ENCODE results near the gene PPP1R3F. TPM values are rescaled to one million over a fixed set of nuclear protein-coding genes. Genes with fewer than 3 reads are reported as not detected.

PPP1R3F gene
- total and polyA plus RNA-seq, 9 of the 15 experiments (the other 6 are each of a cell fraction or from before 2014, with no cell fraction given): 0.03 to 0.91 (median 0.43) TPM; not detected in 1

DNA sequence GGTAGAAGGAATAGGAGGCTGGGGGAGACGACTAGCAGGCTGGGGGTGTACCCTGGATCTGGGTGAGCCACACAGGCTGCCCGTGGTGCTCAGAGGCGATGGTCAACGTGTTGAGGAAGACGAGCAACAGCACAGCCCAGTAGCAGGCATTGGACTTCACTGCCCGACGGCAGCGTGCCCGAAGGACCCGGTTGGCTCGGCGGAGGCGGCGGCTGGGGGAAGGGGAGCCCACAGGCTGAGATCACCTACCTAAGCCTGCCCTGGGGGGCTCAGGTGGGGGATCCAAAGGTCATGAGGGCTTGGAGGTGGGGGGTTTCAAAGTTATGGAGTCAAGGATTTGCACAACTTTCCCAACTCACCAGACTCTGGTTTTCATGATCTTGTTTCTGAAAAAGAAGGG lies 43.7 kb upstream of the PPP1R3F start:
- Histone ChIP-seq H3K27me3 (ENCODE audit: control insufficient read depth in 2 of 2, insufficient read depth in 2 of 2, low read length in 2 of 2) (peaks cover 0 to 17% of the 10 kb centered on the region in 2 experiments; a peak in 2 of 5 replicates), H3K9me3 (replicated peaks; ENCODE audit: control insufficient read depth, insufficient read depth, low read depth, low read length) (no peaks in the 10 kb centered on the region), H3K4me1 (replicated peaks in 1 of 2; ENCODE audit: control insufficient read depth in 2 of 2, insufficient read depth in 2 of 2, low read length in 2 of 2) (peaks cover 0 to 31% of the 10 kb centered on the region in 2 experiments; a peak in 3 of 5 replicates), H3K4me2 (ENCODE audit: insufficient read depth, low read length) (no peak overlapping the region), H2AFZ (ENCODE audit: low read depth, low read length) (no peak overlapping the region), H3K36me3 (ENCODE audit: control insufficient read depth, insufficient read depth, low read length) (no peaks in the 10 kb centered on the region), H3K4me3 (no peak overlapping the region), H3K79me2 (ENCODE audit: control insufficient read depth, insufficient read depth, low read length) (no peaks in the 10 kb centered on the region), H4K20me1 (replicated peaks; ENCODE audit: control insufficient read depth, insufficient read depth, low read length) (no peaks in the 10 kb centered on the region), H3K27ac (ENCODE audit: extremely low read depth, low read depth, low read length) (no peak overlapping the region), H3K9ac (ENCODE audit: insufficient read depth in 1 of 2, low read depth in 2 of 2, low read length in 2 of 2) (no peak overlapping the region), H3K9me1 (ENCODE audit: control insufficient read depth, insufficient read depth, low read length) (no peaks in the 10 kb centered on the region)
- WGBS (ENCODE audit: insufficient coverage, low coverage, missing lambda C conversion rate): 9% methylated on average over 5 of the region's 14 CpGs
- POLR2A ChIA-PET: no interaction called here
- ATAC-seq (no peak), DNase-seq (ENCODE audit: extremely low read depth in 1 of 4, low spot score in 3 of 4) (no peak), FAIRE-seq (no peak)
- BruUV-seq (replicated peaks): no TSS peak
- in situ Hi-C loops (cut with MboI): no loop called here
- intact Hi-C loops (cut with micrococcal nuclease): no loop called here
- CTCF ChIA-PET (ENCODE audit: low intra/inter-chr PET ratio): no interaction called here
- no peak for TF ChIP-seq SNAPC5 (CRISPR knock-in tag; IDR thresholded peaks at IDR 0.05)
- TF ChIP-seq, protein P1, sequence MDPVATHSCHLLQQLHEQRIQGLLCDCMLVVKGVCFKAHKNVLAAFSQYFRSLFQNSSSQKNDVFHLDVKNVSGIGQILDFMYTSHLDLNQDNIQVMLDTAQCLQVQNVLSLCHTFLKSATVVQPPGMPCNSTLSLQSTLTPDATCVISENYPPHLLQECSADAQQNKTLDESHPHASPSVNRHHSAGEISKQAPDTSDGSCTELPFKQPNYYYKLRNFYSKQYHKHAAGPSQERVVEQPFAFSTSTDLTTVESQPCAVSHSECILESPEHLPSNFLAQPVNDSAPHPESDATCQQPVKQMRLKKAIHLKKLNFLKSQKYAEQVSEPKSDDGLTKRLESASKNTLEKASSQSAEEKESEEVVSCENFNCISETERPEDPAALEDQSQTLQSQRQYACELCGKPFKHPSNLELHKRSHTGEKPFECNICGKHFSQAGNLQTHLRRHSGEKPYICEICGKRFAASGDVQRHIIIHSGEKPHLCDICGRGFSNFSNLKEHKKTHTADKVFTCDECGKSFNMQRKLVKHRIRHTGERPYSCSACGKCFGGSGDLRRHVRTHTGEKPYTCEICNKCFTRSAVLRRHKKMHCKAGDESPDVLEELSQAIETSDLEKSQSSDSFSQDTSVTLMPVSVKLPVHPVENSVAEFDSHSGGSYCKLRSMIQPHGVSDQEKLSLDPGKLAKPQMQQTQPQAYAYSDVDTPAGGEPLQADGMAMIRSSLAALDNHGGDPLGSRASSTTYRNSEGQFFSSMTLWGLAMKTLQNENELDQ (CRISPR knock-in tag; IDR thresholded peaks at IDR 0.05; ENCODE audit: borderline replicate concordance): no peak
- no peak for TF ChIP-seq ZNF24 (IDR thresholded peaks at IDR 0.05)
- TF ChIP-seq PHF20 (IDR thresholded peaks at IDR 0.05; ENCODE audit: partially characterized antibody): no peak
- TF ChIP-seq, protein P2, sequence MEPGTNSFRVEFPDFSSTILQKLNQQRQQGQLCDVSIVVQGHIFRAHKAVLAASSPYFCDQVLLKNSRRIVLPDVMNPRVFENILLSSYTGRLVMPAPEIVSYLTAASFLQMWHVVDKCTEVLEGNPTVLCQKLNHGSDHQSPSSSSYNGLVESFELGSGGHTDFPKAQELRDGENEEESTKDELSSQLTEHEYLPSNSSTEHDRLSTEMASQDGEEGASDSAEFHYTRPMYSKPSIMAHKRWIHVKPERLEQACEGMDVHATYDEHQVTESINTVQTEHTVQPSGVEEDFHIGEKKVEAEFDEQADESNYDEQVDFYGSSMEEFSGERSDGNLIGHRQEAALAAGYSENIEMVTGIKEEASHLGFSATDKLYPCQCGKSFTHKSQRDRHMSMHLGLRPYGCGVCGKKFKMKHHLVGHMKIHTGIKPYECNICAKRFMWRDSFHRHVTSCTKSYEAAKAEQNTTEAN (CRISPR knock-in tag; IDR thresholded peaks at IDR 0.05): no peak
- TF ChIP-seq XRCC3 (IDR thresholded peaks at IDR 0.05): no peak
- TF ChIP-seq ZNF75A (CRISPR knock-in tag; IDR thresholded peaks at IDR 0.05): no peak
- TF ChIP-seq FOXP1 (CRISPR knock-in tag; IDR thresholded peaks at IDR 0.05): no peak
- TF ChIP-seq, protein P3, sequence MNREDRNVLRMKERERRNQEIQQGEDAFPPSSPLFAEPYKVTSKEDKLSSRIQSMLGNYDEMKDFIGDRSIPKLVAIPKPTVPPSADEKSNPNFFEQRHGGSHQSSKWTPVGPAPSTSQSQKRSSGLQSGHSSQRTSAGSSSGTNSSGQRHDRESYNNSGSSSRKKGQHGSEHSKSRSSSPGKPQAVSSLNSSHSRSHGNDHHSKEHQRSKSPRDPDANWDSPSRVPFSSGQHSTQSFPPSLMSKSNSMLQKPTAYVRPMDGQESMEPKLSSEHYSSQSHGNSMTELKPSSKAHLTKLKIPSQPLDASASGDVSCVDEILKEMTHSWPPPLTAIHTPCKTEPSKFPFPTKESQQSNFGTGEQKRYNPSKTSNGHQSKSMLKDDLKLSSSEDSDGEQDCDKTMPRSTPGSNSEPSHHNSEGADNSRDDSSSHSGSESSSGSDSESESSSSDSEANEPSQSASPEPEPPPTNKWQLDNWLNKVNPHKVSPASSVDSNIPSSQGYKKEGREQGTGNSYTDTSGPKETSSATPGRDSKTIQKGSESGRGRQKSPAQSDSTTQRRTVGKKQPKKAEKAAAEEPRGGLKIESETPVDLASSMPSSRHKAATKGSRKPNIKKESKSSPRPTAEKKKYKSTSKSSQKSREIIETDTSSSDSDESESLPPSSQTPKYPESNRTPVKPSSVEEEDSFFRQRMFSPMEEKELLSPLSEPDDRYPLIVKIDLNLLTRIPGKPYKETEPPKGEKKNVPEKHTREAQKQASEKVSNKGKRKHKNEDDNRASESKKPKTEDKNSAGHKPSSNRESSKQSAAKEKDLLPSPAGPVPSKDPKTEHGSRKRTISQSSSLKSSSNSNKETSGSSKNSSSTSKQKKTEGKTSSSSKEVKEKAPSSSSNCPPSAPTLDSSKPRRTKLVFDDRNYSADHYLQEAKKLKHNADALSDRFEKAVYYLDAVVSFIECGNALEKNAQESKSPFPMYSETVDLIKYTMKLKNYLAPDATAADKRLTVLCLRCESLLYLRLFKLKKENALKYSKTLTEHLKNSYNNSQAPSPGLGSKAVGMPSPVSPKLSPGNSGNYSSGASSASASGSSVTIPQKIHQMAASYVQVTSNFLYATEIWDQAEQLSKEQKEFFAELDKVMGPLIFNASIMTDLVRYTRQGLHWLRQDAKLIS (CRISPR knock-in tag; IDR thresholded peaks at IDR 0.05): no peak
- TF ChIP-seq, protein P4, sequence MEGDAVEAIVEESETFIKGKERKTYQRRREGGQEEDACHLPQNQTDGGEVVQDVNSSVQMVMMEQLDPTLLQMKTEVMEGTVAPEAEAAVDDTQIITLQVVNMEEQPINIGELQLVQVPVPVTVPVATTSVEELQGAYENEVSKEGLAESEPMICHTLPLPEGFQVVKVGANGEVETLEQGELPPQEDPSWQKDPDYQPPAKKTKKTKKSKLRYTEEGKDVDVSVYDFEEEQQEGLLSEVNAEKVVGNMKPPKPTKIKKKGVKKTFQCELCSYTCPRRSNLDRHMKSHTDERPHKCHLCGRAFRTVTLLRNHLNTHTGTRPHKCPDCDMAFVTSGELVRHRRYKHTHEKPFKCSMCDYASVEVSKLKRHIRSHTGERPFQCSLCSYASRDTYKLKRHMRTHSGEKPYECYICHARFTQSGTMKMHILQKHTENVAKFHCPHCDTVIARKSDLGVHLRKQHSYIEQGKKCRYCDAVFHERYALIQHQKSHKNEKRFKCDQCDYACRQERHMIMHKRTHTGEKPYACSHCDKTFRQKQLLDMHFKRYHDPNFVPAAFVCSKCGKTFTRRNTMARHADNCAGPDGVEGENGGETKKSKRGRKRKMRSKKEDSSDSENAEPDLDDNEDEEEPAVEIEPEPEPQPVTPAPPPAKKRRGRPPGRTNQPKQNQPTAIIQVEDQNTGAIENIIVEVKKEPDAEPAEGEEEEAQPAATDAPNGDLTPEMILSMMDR (IDR thresholded peaks at IDR 0.05 in 2 of 3, conservative IDR thresholded peaks at IDR 0.05 in 1 of 3; ENCODE audit: insufficient read depth in 2 of 3, low read depth in 1 of 3, low read length in 3 of 3): no peak
- TF ChIP-seq SMC3 (conservative IDR thresholded peaks at IDR 0.05; ENCODE audit: insufficient read depth, low read depth, low read length): no peak
- TF ChIP-seq THRB (CRISPR knock-in tag; conservative IDR thresholded peaks at IDR 0.05): no peak

All from K562 (cell line).